DMS79 treated with DMSO at 0.1 percent for 48 hours (cell line): Measurements from ENCODE around the gene IL17RE.

Experiments used
- DNase-seq: peaks from one replicate; lab custom pipeline; 2025; lab: John Stamatoyannopoulos, UW

Gene IL17RE

DNA sequence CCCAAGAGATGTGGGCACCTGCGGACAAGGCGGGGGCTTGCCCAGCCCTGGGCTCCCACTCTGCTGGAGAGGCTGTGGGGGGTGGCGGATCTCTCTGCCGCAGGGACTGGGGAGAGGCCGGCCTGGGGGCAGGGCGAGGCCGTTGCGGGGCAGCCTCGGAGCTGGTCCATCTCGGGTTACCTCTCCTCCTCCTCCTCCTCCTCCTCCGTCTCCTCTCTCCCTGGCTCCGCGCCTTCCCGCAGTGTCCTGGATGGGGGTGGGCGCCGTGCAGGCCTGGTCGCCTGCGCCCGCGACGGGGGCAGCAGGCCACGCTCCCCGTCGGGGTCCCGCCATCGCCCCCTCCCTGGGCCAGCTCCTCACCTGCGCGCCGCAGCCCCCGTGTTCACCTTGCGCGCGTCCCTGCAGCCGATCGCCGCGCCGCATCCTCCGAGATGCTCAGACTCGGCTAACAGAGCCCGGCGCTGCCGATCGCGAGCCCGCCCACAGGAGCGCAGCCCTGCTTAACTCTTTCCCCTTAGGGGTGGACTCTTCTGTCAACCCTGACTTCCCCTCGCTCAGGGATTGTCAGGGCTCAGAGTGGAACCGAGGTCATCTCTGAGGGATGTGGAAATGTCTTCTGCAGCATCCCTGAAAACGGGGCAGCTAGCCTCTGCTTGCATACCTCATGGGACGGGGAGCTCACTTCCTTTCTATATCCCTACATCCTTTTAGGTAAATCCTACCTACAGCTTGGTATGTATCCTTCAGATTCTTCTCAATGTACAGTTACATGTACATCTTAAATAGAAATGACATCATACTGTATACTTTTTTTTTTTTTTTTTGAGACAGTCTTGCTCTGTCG lies 49.5 kb downstream of the IL17RE start, which contains the start of gene PRRT3:
PRRT3 (minus strand) TSS at position 447 of the 844 bp plus-strand sequence. CDS start 2,293 bp downstream, outside the sequence.
- DNase-seq, result peak; percentile 7

DNA sequence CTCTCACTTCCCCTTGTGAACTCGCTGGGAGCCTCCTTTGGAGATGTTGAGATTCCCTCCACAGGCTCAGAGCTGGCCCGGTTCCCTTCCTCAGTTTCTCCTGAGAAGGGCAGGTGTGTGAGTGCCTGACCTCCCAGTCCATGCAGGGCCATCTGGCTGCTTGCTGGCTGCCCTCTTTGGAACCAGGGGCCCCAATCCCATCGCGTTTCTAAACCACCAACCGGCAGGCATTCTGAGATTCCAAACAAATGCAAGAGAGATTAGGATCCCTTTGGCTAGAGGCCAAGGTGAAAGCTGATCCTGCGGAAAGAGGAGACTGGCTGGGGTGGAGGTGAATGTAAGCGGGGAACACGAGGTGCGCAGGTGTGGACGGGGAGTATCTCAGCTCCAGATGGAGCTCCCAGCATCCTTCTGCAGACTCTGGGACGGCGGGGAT lies 52.4 kb downstream of the IL17RE start:
- DNase-seq, result peak; percentile 52

DNA sequence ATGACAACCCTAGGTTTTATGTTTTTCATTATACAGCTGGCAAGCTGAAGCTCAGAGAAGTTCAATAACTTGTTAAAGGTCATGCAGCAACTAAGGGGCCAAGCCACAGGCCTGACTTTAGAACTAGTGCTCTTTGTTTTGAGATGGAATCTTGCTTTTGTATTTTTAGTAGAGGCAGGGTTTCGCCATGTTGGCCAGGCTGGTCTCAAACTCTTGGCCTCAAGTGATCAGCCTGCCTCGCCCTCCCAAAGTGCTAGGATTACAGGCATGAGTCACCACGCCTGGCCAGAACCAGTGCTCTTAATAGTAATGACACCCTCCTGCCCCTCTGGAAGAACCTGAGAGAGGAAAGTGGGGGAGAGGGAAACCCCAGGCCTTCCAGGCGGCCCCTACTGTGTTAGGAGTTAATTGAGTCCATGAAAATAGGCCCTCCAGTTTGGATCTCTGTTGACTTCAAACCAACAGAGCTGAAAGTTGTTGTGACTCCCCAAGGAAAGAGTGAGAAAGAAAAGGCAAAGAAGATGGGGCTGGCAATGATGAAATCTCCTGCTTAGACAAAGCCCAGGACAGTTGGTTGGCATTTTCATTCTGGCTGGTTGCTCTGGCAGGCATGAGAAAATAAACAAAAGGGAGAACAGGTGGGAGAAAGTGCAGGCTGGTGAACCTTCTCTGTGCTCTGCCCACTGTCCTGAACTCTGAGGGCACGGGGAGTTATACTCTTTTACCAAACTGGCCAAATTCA lies 53.1 kb downstream of the IL17RE start:
- DNase-seq, result no peak

DNA sequence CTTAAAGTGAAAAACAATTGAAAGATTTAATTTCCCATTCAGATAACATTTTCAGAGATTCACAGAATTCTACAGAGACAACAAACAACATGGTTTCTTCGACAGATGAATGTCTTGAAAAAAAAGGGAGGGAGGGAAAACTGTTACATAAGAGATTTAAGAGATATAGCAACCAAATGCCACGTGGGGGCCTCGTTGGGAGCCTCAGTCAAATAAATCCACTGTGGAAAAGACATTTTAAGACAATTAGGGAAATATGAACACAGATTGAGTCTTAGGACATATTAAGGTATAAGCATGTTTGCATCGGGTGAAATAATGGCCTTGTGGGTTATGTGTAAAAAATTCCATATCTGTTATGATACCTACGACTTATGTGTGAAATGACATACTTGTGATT lies 54.6 kb downstream of the IL17RE start:
- DNase-seq, result no peak

DNA sequence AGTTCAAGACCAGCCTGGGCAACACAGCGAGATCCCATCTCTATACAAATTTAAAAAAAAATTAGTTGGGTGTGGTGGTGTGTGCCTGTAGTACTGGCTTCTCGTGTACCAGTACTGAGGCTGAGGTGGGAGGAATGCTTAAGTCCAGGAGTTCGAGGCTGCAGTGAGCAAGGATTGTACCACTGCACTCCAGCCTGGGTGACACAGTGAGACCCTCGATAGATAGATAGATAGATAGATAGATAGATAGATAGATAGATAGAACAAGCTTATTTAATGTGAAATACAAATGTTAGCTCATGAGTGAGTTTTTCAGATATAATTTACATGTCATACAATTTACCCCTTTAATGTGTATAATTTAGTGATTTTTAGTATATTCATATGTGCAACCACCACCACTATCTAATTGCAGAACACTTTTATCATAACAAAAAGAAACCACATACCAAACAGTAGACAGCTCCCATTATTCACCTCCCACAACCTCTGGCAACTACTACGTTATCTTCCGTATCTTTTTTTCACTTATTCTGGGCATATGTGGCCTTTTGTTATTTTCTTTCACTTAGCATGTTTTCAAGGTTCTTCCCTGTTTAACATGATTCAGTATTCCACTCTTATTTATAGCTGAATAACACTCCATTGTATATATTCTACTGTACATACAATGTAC lies 62.7 kb downstream of the IL17RE start:
- DNase-seq, result no peak
